H1 (cell line): ENCODE data around the gene MPP3. TPM values are rescaled to one million over a fixed set of nuclear protein-coding genes. Genes with fewer than 3 reads are reported as not detected.

Experiments
- RNF2 ChIP-seq: fragments of 200-900, 300-1000 bp; sonication (generic); IDR thresholded peaks from 2 replicates; pipeline ENCODE4 v1.7.1; 2016; ENCODE audit warnings: borderline replicate concordance, low read depth, mild to moderate bottlenecking, antibody characterized with exemption, low read length; ENCODE audit not compliant: poor library complexity, severe bottlenecking; ENCODE audit errors: missing control alignments
- polyA plus RNA-seq, 7 experiments: library from polyadenylated mRNA; depleted of rRNA in 3 of 7; stranded (reverse) in 5 of 7; unstranded in 2 of 7; fragments of >200 nt in 5 of 7; fragments of 200-250 nt in 2 of 7; gene quantifications; 1 replicate in 5 of 7; 2 replicates in 1 of 7; 4 replicates in 1 of 7; pipeline versions ENCODE4 v1.2.1 to v1.2.3, GENCODE V29; 2011 to 2013; ENCODE audit warnings: missing spikeins in 2 of 7, mixed read lengths in 2 of 7
- total RNA-seq: library from RNA; stranded (reverse); fragmentation: NEBNext Ultra II Directional; extraction: Animal tissue kit (Norgen Biotek cat#: 25700); gene quantifications from 2 replicates; pipeline ENCODE4 v1.2.1, GENCODE V29; 2021

MPP3 gene
- total and polyA plus RNA-seq, 2 of the 8 experiments (the other 6 are each of a cell fraction or from before 2014, with no cell fraction given): 3.1 to 6.1 TPM

GRCh38 chr17:43878260-43879175 is 45.6 kb upstream of the MPP3 start (continued):
- no peak for TF ChIP-seq RNF2
